Measurements from ENCODE around the gene ZNF202.

The ZNF202 gene

GRCh38 chr11:123702139-123702538 lies 39.3 kb downstream of the ZNF202 start:
- TF ChIP-seq POLR2A (IDR thresholded peaks at IDR 0.05; ENCODE audit: low read depth, low read length) (no peak), TAF1 (IDR thresholded peaks at IDR 0.05; ENCODE audit: borderline replicate concordance, low read depth, low read length) (no peak), POLR2AphosphoS5 (IDR thresholded peaks at IDR 0.05; ENCODE audit: low read depth, low read length) (no peak)
- FAIRE-seq, result peak; percentile 40
- DNase-seq (ENCODE audit: insufficient read length), result no peak

- TF ChIP-seq TAF1 (IDR thresholded peaks at IDR 0.05; ENCODE audit: borderline replicate concordance, low read depth, low read length) (no peak), POLR2A (IDR thresholded peaks at IDR 0.05; ENCODE audit: low read depth, low read length) (no peak), POLR2AphosphoS5 (IDR thresholded peaks at IDR 0.05; ENCODE audit: low read depth, low read length) (no peak)
- DNase-seq (ENCODE audit: insufficient read length), result no peak
- no peak for FAIRE-seq
Measured at GRCh38 chr11:123700772-123701171, 40.7 kb downstream of the ZNF202 start.

- no peak for FAIRE-seq
- TF ChIP-seq TAF1 (IDR thresholded peaks at IDR 0.05; ENCODE audit: borderline replicate concordance, low read depth, low read length) (no peak), POLR2AphosphoS5 (IDR thresholded peaks at IDR 0.05; ENCODE audit: low read depth, low read length) (no peak)
- DNase-seq (ENCODE audit: insufficient read length), result no peak
Measured at GRCh38 chr11:123698546-123699127, 42.8 kb downstream of the ZNF202 start.

GRCh38 chr11:123696183-123696582 lies 45.3 kb downstream of the ZNF202 start:
- DNase-seq (ENCODE audit: insufficient read length) (no peak), FAIRE-seq (no peak)

GRCh38 chr11:123695231-123695630 lies 46.2 kb downstream of the ZNF202 start:
- DNase-seq (ENCODE audit: insufficient read length) (no peak), FAIRE-seq (no peak)
- TF ChIP-seq POLR2A (IDR thresholded peaks at IDR 0.05; ENCODE audit: low read depth, low read length) (no peak), POLR2AphosphoS5 (IDR thresholded peaks at IDR 0.05; ENCODE audit: low read depth, low read length) (no peak), TAF1 (IDR thresholded peaks at IDR 0.05; ENCODE audit: borderline replicate concordance, low read depth, low read length) (no peak)

More at GRCh38 chr11:123696183-123696582, 45.3 kb downstream of the ZNF202 start:
- TF ChIP-seq TAF1 (IDR thresholded peaks at IDR 0.05; ENCODE audit: borderline replicate concordance, low read depth, low read length) (no peak), POLR2A (IDR thresholded peaks at IDR 0.05; ENCODE audit: low read depth, low read length) (no peak), POLR2AphosphoS5 (IDR thresholded peaks at IDR 0.05; ENCODE audit: low read depth, low read length) (no peak)

- no peak for DNase-seq (ENCODE audit: insufficient read length)
- no peak for FAIRE-seq
- TF ChIP-seq POLR2AphosphoS5 (IDR thresholded peaks at IDR 0.05; ENCODE audit: low read depth, low read length), result no peak
- TF ChIP-seq POLR2A (IDR thresholded peaks at IDR 0.05; ENCODE audit: low read depth, low read length), result no peak
- TF ChIP-seq TAF1 (IDR thresholded peaks at IDR 0.05; ENCODE audit: borderline replicate concordance, low read depth, low read length), result no peak
Measured at GRCh38 chr11:123694551-123694950, 46.9 kb downstream of the ZNF202 start.

- FAIRE-seq, result no peak
- no peak for TF ChIP-seq POLR2AphosphoS5 (IDR thresholded peaks at IDR 0.05; ENCODE audit: low read depth, low read length)
- TF ChIP-seq POLR2A (IDR thresholded peaks at IDR 0.05; ENCODE audit: low read depth, low read length), result no peak
- no peak for TF ChIP-seq TAF1 (IDR thresholded peaks at IDR 0.05; ENCODE audit: borderline replicate concordance, low read depth, low read length)
Measured at GRCh38 chr11:123692961-123693360, 48.5 kb downstream of the ZNF202 start.

GRCh38 chr11:123690485-123690884 lies 51.0 kb downstream of the ZNF202 start:
- DNase-seq (ENCODE audit: insufficient read length) (no peak), FAIRE-seq (no peak)
- TF ChIP-seq TAF1 (IDR thresholded peaks at IDR 0.05; ENCODE audit: borderline replicate concordance, low read depth, low read length), result no peak

More at GRCh38 chr11:123692961-123693360, 48.5 kb downstream of the ZNF202 start:
- DNase-seq (ENCODE audit: insufficient read length), result no peak

- no peak for FAIRE-seq
- no peak for DNase-seq (ENCODE audit: insufficient read length)
- TF ChIP-seq POLR2AphosphoS5 (IDR thresholded peaks at IDR 0.05; ENCODE audit: low read depth, low read length) (no peak), POLR2A (IDR thresholded peaks at IDR 0.05; ENCODE audit: low read depth, low read length) (no peak), TAF1 (IDR thresholded peaks at IDR 0.05; ENCODE audit: borderline replicate concordance, low read depth, low read length) (no peak)
Measured at GRCh38 chr11:123684601-123685000, 56.9 kb downstream of the ZNF202 start.

- DNase-seq (ENCODE audit: insufficient read length) (no peak), FAIRE-seq (no peak)
- no peak for TF ChIP-seq POLR2AphosphoS5 (IDR thresholded peaks at IDR 0.05; ENCODE audit: low read depth, low read length)
- no peak for TF ChIP-seq POLR2A (IDR thresholded peaks at IDR 0.05; ENCODE audit: low read depth, low read length)
Measured at GRCh38 chr11:123683428-123684170, 57.9 kb downstream of the ZNF202 start.

- FAIRE-seq (no peak), DNase-seq (ENCODE audit: insufficient read length) (no peak)
- TF ChIP-seq POLR2A (IDR thresholded peaks at IDR 0.05; ENCODE audit: low read depth, low read length) (no peak), POLR2AphosphoS5 (IDR thresholded peaks at IDR 0.05; ENCODE audit: low read depth, low read length) (no peak), TAF1 (IDR thresholded peaks at IDR 0.05; ENCODE audit: borderline replicate concordance, low read depth, low read length) (no peak)
Measured at GRCh38 chr11:123682696-123683410, 58.6 kb downstream of the ZNF202 start.

GRCh38 chr11:123681030-123681429 lies 60.4 kb downstream of the ZNF202 start:
- TF ChIP-seq TAF1 (IDR thresholded peaks at IDR 0.05; ENCODE audit: borderline replicate concordance, low read depth, low read length) (no peak), POLR2AphosphoS5 (IDR thresholded peaks at IDR 0.05; ENCODE audit: low read depth, low read length) (no peak), POLR2A (IDR thresholded peaks at IDR 0.05; ENCODE audit: low read depth, low read length) (no peak)
- FAIRE-seq, result no peak
- no peak for DNase-seq (ENCODE audit: insufficient read length)

Measured in GM12892 (cell line).